Stimulated activated CD8-positive, alpha-beta memory T cell treated with anti-CD3 and anti-CD28 coated beads, Interleukin-4, amount 100 ng/mL, for 1 hour (primary cell): Measurements from ENCODE around the gene DNAI1.

Experiments
- DNase-seq, 2 donors: peaks; one replicate each; pipeline ENCODE4 v3.0.0-alpha.2; 2020; ENCODE audit warnings: low read depth in 2 of 2, low spot score in 1 of 2

The DNAI1 gene

GRCh38 chr9:34557426-34558321 lies 99.1 kb downstream of the DNAI1 start:
- DNase-seq: no peak

DNA sequence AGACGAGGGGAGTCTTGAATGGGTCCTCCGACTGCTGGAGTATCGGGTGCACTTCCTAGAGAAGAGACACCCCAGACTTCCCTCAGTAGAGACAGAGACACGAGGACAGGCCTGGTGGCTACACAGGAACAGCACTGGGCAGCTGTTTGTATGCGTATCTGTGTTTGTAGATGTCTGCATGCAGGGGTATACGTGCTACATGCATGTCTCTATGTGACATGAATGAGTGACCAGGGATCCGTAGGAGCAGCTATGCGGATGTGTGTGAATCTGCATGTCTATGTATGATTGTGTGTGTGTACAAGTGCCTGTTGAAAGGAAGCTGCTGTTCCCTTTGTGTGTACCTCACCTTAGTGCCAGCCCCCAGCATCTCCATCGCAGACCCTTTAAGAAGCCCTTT lies 99.8 kb downstream of the DNAI1 start:
- no peak for DNase-seq

- no peak for DNase-seq
These were observed 100.5 kb downstream of the DNAI1 start for GRCh38 chr9:34558919-34559623.

GRCh38 chr9:34559624-34560455 lies 101.2 kb downstream of the DNAI1 start:
- no peak for DNase-seq

- DNase-seq: no peak
These were observed 102.1 kb downstream of the DNAI1 start for GRCh38 chr9:34560599-34561214.

DNA sequence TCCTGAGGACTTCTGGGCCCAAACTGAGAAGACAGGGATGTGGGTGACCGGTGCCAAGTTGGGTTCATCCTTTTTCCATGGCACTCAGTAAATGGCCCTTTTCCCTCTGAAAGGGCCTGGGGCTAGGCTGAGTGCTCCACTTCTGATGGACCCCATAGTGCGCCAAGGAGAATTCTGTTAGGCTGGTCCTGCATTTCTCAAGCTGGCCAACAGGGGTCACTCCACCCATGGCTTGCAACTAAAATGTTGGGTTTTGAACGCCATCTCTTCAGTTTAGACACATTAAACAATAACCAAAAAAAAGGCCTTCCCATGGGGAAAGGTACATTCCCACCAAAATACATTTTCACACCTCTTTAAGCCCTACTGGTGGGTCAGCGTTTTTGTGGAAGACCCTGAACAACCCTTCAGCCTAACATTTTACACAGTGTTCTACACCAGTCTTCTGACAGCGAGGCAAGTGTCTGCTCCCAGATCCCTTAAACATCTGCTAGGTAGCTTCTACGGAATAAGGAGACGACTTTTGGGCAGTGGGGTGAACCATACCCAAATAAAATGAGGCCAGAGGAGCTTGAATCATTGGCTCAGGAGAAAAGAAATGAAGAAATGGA lies 103.6 kb downstream of the DNAI1 start:
- DNase-seq: no peak

- DNase-seq: no peak
These were observed 104.7 kb downstream of the DNAI1 start for GRCh38 chr9:34563262-34563661.

GRCh38 chr9:34564617-34565016 lies 106.0 kb downstream of the DNAI1 start:
- DNase-seq: no peak

DNA sequence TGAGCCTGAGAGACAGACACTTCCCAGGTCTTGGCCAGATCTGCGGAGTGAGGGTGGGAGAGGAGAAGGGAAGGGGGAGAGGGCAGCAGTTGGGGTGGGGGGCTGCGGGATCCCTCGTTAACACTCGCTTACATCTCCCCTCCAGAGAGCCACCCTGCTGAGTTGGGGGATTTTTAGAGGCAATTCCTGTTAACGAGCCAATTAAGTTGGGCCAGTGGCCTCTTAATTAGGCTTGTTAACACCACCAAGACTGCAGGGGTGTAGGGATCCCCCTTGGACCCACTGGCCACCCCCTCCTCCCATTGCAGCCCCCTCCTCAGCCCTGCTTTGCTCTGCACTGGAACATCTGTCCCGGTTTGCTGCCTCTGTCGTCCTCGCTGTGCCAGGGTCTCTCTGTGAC lies 107.3 kb downstream of the DNAI1 start:
- DNase-seq: no peak

GRCh38 chr9:34566322-34566721 lies 107.7 kb downstream of the DNAI1 start:
- no peak for DNase-seq

- DNase-seq: no peak
These were observed 108.4 kb downstream of the DNAI1 start for GRCh38 chr9:34566972-34567371.

GRCh38 chr9:34568133-34568532 lies 109.5 kb downstream of the DNAI1 start:
- no peak for DNase-seq

- no peak for DNase-seq
These were observed 110.2 kb downstream of the DNAI1 start for GRCh38 chr9:34568774-34569173.

- DNase-seq: no peak
These were observed 111.8 kb downstream of the DNAI1 start for GRCh38 chr9:34570376-34570775.
